Measurements from ENCODE around the gene RAB31. TPM values are rescaled to one million over a fixed set of nuclear protein-coding genes. Genes with fewer than 3 reads are reported as not detected.
A peak's percentile ranks its signal among the peaks of the same experiment; 100 is the strongest.

The RAB31 gene
- total RNA-seq, 1 experiment from 2014 or later = 72.2 TPM

DNA sequence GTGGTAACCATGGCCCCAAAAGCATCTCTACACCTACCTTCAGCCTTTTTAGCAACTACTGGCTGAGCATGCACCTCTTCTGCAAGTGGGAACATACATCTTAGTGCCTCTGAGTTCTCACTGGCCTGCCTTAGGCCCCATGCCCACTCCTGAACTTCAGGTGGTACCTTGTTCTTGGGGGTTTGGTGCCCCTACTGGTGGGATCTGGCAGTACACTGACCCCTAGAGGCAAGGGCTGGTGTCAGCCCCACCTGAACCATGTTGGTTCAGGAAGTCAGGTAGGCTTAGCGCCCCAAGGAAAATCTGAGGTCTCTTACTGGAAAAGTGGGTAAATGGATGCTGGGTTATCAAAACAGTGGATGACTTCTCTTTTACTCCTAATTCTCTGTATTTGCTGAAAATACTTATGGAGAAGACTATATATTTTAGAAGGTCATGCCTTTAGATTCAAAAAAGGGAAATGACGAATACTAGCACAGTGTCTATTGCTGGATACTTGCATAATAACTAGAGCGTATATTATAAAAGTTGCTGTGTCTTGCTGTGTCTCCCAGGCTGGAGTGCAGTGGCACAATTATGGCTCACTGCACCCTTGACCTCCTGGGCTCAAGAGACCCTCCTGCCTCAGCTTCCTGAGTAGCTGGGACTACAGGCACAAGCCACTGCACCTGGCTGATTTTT is 84.6 kb downstream of the RAB31 start:
- Histone ChIP-seq H3K9me3 (replicated peaks) (no peaks in the 10 kb centered on the region), H3K4me3 (no peak overlapping the region), H3K27ac (no peak overlapping the region), H3K36me3 (peaks cover 52% of the 10 kb centered on the region), H3K4me1 (replicated peaks) (peaks cover 3% of the 10 kb centered on the region), H3K27me3 (replicated peaks) (no peaks in the 10 kb centered on the region)
- peak in 1 of 2 experiments; percentile 21 for DNase-seq (ENCODE audit: low read depth in 1 of 2, low spot score in 2 of 2)

DNA sequence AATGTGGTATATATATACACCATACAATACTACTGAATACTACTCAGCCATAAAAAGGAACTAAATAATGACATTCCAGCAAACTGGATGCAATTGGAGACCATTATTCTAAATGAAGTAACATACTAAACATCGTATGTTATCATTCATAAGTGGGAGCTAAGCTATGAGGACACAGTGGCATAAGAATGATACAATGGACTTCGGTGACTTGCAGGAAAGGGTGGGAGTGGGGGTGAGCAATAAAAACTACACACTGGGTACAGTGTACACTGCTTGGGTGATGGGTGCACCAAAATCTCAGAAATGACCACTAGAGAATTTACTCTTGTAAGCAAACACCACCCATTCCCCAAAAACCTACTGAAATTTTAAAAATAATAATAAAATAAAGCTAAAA is 87.9 kb downstream of the RAB31 start:
- H3K27ac ChIP-seq = no peak overlapping the region
- H3K4me1 ChIP-seq (replicated peaks) = no peaks in the 10 kb centered on the region
- no peak overlapping the region for H3K4me3 ChIP-seq
- no peaks in the 10 kb centered on the region for H3K27me3 ChIP-seq (replicated peaks)
- peaks cover 42% of the 10 kb centered on the region for H3K36me3 ChIP-seq
- no peak for DNase-seq (ENCODE audit: low read depth in 1 of 2, low spot score in 2 of 2)
- H3K9me3 ChIP-seq (replicated peaks) = no peaks in the 10 kb centered on the region

DNA sequence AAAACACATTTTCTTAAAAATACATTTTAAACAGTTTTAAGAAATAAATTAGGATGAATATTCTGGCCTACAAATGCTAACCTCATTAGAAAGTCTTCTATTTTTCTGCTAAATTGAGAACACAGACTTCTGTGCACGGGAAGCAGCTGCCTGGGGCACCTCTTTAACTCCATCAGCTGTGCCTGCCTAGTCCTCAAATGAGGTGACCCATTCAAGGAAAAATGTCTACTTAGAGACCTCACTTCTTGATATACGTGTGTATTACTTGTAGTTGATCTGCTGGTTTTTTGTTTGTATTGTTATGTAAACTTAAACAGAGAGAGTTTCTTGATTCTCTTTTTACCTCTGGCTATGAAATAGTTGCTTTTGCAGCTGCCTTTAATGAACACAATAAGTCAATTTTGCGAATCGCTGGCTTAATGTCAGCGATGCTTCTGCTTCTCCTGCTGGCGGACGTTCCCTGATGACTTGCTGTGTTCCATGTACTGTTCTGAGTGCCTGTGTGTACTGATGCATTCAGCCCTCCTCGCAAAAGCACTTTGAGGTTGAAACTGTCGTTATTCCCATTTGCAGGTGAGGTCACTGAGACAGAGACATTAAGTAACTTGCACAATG is 88.9 kb downstream of the RAB31 start:
- Histone ChIP-seq H3K27ac (no peak overlapping the region), H3K4me3 (no peak overlapping the region), H3K4me1 (replicated peaks) (no peaks in the 10 kb centered on the region), H3K27me3 (replicated peaks) (no peaks in the 10 kb centered on the region), H3K36me3 (peaks cover 43% of the 10 kb centered on the region), H3K9me3 (replicated peaks) (no peaks in the 10 kb centered on the region)
- no peak for DNase-seq (ENCODE audit: low read depth in 1 of 2, low spot score in 2 of 2)

DNA sequence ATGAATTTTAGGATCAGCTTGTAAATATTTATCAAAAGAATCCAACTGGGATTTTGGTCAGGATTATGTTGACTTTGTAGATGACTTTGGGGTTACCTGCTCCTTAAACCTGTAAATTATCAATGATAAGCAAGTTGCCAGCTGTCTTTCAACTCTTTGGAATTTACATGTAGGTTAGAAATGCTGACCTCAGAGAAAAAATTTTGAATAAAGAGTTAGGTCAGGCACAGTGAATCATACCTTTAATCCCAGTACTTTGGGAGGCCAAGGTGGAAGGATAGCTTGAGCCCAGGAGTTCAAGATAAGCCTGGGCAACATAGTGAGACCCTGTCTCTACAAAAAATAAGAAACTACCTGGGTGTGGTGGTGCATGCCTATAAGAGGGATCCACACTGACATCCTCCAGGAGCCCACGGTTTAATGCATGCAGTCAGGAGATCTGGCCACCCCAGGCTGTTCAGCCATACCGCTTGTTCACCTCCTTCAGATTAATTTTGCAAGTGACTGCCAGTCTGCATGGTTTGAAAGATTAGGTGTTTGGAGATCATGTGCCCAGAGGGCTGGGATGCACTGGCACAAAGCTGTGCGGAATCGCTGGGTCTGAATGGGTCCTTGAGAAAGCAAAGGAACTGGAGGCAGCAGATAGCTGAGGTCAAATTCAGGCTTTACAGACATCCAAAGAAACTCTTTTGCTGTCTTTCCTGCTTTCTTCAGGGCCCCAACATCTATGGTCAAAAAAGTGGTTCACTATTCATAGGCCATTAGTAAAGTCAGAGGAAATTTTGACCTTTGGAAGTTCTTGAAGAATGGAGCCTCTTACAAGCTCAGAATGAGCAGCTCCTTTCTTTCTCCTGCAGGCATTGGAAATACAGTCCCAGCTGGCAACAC is 94.3 kb downstream of the RAB31 start:
- Histone ChIP-seq H3K4me3 (no peak overlapping the region), H3K27ac (no peak overlapping the region), H3K4me1 (replicated peaks) (peaks cover 29% of the 10 kb centered on the region), H3K36me3 (peaks cover 3% of the 10 kb centered on the region), H3K9me3 (replicated peaks) (no peaks in the 10 kb centered on the region), H3K27me3 (replicated peaks) (no peaks in the 10 kb centered on the region)
- no peak for DNase-seq (ENCODE audit: low read depth in 1 of 2, low spot score in 2 of 2)

DNA sequence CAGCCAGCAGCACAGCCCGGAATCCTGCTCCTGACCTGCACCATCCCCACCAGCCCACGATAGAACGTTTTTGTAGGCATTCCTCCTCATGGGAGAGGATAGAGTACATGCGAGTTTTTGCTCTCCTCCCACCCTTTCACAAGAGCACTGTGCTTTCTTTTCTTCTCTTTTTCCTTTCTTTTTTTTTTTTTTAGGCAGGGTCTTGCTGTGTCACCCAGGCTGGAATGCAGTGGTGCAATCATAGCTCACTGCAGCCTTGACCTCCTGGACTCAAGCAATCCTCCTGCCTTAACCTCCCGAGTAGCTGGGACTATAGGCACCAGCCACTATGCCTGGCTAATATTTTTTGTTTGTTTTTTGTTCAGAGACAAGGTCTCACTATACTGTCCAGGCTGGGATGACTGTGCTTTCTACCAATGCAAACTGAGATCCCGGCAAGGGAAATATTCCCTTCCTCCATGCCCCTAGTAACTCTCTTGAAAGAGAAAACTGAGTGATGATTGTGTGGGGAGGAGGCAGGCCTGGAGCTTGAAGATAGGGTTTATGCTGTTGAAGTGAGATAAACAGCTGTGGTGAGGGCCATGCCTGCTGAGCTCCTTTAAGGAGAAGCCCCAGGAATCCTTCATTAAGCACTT is 95.1 kb downstream of the RAB31 start:
- no peaks in the 10 kb centered on the region for H3K9me3 ChIP-seq (replicated peaks)
- H3K4me1 ChIP-seq (replicated peaks) = peaks cover 37% of the 10 kb centered on the region
- no peak for DNase-seq (ENCODE audit: low read depth in 1 of 2, low spot score in 2 of 2)
- no peaks in the 10 kb centered on the region for H3K27me3 ChIP-seq (replicated peaks)
- H3K36me3 ChIP-seq = peaks cover 3% of the 10 kb centered on the region; the same call in 1 of the 2 replicates
- no peak overlapping the region for H3K27ac ChIP-seq
- H3K4me3 ChIP-seq = no peak overlapping the region

DNA sequence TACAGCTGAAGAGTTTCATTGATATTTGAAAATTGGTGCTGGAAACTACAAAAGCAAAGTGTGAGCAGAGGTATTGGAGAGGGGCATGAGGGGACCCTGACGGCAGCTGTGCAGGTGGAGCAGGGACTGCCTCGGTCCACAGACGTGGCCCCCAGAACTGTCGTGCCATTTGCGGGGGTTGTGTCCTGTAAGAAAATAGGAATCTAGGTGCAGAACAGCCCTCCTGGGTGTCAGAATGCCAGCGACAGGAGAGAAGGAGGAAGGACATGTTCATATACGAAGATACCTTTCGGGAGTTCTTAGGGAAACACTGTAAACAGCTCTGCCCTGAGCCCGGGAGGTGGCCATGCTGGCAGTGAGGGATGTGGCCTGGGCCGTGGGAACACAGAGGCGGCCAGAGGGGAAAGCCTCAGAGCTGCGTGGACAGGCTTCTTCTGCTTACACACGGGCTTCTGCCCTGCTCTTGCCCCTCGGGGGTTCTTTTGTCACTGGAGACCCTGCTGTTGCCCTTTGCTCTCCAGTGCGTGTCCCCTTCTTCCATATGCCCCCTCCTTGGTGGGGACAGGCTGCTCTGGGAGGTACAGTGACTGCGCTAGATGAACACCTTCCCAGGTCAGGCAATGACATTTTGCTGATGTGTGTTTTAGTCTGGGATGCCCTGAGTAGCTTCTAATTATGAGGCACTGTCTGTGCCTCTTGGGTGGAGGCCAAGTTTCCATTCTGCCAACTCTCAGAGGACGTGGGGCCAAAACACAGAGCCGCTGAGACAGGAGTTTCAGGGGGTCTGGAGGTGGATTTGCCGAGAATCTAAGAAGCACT is 95.8 kb downstream of the RAB31 start:
- H3K27ac ChIP-seq = no peak overlapping the region
- H3K4me1 ChIP-seq (replicated peaks) = peaks cover 44% of the 10 kb centered on the region
- H3K36me3 ChIP-seq = peaks cover 3% of the 10 kb centered on the region; the same call in 1 of the 2 replicates
- H3K27me3 ChIP-seq (replicated peaks) = no peaks in the 10 kb centered on the region
- DNase-seq (ENCODE audit: low read depth in 1 of 2, low spot score in 2 of 2) = no peak
- H3K4me3 ChIP-seq = no peak overlapping the region
- H3K9me3 ChIP-seq (replicated peaks) = no peaks in the 10 kb centered on the region

DNA sequence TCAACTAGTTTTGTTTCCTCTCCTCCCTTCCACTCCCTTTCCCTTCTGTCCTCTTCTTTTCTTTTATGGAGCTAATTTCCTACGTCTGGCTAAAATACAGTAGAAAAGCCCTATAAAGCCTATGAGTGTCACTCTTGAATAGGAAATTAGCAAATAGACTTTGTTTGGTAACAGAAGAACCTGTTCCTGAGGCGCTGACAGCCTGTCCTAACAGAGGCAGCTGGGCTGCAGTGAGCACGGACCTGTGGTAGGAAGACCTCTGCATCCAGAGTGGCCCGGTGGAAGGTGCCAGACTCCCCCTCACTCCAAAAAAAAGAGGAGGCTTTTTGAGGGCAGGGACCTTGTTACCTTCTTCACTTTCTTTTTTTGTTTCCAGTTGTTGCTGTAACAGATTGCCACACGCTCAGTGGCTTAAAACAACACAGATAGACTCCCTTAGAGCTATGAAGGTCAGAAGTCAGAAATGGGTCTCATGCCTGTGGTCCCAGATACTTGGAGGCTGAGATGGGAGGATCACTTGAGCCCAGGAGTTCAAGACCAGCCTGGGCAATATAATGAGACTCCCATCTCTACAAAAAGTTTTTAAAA is 96.5 kb downstream of the RAB31 start:
- no peak for DNase-seq (ENCODE audit: low read depth in 1 of 2, low spot score in 2 of 2)
- no peak overlapping the region for H3K27ac ChIP-seq

DNA sequence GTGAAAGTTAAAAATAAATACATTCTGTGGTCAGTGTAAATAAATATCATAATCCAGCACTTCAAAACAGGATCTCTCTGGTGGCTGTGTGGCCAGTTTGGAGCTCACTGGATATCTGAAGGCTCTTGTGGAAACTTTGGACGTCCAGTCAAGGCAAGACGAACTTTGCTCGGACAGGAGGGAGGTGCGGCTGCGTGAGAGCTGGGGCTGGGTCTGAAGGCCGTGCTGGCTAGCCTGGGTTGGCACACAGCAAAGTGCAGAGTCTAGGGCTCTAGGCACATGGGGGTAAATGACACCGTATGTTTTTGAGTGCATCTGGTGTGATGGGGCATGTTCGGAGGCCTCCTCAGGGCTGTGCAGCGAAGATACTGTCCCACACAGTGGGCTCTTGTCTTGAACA is 98.8 kb downstream of the RAB31 start:
- no peak overlapping the region for H3K4me3 ChIP-seq
- no peak for DNase-seq (ENCODE audit: low read depth in 1 of 2, low spot score in 2 of 2)
- H3K4me1 ChIP-seq (replicated peaks) = peaks cover 74% of the 10 kb centered on the region
- H3K36me3 ChIP-seq = no peaks in the 10 kb centered on the region; the same call in 1 of the 2 replicates
- H3K27me3 ChIP-seq (replicated peaks) = no peaks in the 10 kb centered on the region
- no peak overlapping the region for H3K27ac ChIP-seq
- no peaks in the 10 kb centered on the region for H3K9me3 ChIP-seq (replicated peaks)

More for the DNA sequence above, 96.5 kb downstream of the RAB31 start:
- Histone ChIP-seq H3K36me3 (peaks cover 3% of the 10 kb centered on the region; the same call in 1 of the 2 replicates), H3K9me3 (replicated peaks) (no peaks in the 10 kb centered on the region), H3K27me3 (replicated peaks) (no peaks in the 10 kb centered on the region), H3K4me1 (replicated peaks) (peaks cover 51% of the 10 kb centered on the region), H3K4me3 (no peak overlapping the region)

DNA sequence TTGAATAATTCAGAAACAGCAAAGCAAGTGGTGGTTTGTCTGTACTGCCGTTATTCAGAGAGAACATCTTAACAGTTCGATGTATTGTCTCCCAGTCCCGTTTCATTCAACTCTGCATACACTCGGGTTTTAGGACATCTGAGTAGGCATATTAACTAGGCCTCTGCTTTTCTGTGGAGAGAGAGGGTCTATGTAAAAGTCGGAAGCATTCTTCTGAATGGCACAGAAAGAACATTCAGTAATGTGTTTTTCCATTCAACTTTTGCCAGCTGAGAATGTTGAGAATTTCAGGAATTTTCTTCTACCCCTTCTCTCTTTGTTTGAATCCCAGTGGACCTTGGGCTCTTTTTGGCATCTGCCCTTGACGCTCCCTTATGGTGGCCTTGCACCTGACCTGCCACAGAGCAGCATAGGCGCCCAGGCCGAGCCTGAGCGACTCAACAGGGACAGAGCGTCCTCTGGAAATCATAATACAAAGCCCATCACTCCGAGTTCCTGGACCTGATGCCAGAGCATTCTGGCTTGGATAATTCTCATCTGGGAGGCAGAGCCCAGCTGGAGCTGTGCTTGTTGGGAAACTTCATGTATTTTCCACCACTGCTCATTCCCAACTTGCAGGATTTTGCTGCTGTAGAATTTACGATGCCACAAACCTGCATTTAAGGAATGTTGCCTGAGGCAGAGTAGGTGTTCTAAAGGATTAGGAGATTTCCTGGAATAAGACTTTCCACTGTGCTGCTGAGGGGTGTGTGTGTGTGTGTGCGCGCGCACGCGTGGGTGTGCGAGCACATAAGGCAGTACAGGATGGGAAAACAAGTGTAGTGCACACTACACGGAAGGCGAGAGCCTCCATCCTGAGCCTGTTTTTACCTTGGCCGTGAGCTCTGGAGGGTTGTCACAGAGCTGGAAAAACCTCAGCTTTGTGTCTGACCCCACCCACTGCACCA is 100.5 kb downstream of the RAB31 start:
- DNase-seq (ENCODE audit: low read depth in 1 of 2, low spot score in 2 of 2) = peak; percentile 73 to 81
- H3K27ac ChIP-seq = peak overlapping the region; percentile 43

DNA sequence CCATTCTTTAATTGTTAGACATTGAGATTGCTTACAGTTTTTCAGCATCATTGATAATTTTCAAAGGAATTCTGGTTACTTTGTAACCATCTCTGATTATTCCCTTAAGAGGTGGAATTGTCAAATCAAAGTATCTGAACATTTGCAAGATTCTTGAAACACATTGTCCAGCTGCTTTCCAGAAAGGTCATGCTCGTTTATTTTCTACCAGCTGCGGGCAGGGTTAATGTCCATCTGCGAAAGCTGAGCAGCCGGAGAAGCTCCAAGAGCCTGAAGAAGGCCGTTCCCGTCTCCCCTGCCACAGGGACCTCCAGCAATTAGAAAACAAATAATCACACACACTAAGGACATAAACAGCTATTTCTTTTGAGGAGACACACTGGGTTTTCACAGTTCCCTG is 101.6 kb downstream of the RAB31 start:
- Histone ChIP-seq H3K27me3 (replicated peaks) (no peaks in the 10 kb centered on the region), H3K9me3 (replicated peaks) (no peaks in the 10 kb centered on the region), H3K4me1 (replicated peaks) (peaks cover 77% of the 10 kb centered on the region), H3K27ac (peak overlapping the region; percentile 75), H3K36me3 (no peaks in the 10 kb centered on the region; the same call in 1 of the 2 replicates), H3K4me3 (no peak overlapping the region)
- DNase-seq (ENCODE audit: low read depth in 1 of 2, low spot score in 2 of 2) = peak in 1 of 2 experiments; percentile 44

More for the DNA sequence above, 100.5 kb downstream of the RAB31 start:
- peaks cover 72% of the 10 kb centered on the region for H3K4me1 ChIP-seq (replicated peaks)
- H3K36me3 ChIP-seq = no peaks in the 10 kb centered on the region; the same call in 1 of the 2 replicates
- H3K4me3 ChIP-seq = no peak overlapping the region
- H3K9me3 ChIP-seq (replicated peaks) = no peaks in the 10 kb centered on the region
- no peaks in the 10 kb centered on the region for H3K27me3 ChIP-seq (replicated peaks)

DNA sequence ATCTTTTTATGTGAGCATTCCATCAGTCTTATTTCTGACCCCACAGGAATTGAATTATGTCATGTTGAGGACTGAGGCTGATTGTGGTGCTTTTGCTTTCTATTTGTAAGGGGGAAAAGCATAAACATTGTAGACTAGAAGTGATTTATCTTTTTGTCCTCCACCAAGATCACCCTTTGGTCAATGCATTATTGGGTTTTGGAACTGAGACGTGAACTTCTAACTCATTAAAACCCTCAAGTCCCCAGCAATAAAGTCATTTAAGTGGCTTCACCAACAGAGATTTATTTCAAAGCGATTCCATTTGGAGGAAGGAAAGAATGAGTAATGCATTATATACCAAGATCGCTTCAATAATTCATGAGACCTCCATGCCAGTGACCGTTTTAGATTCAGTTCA is 102.2 kb downstream of the RAB31 start:
- peak in 1 of 2 experiments; percentile 78 for DNase-seq (ENCODE audit: low read depth in 1 of 2, low spot score in 2 of 2)
- Histone ChIP-seq H3K36me3 (no peaks in the 10 kb centered on the region; the same call in 1 of the 2 replicates), H3K4me1 (replicated peaks) (peaks cover 81% of the 10 kb centered on the region), H3K4me3 (no peak overlapping the region), H3K27me3 (replicated peaks) (no peaks in the 10 kb centered on the region), H3K27ac (peak overlapping the region; percentile 75), H3K9me3 (replicated peaks) (no peaks in the 10 kb centered on the region)
